Heart left ventricle (tissue), 13 donors: ENCODE measurements around the gene CDH13.

Experiments used
- CTCF ChIP-seq, 12 donors: fragments of 200-600 bp; sonication (generic) in 4 of 12; IDR thresholded peaks; one replicate each; pipeline versions ENCODE4 v1.5.0 to v1.8.0; 2018 to 2022; ENCODE audit warnings: antibody characterized with exemption in 12 of 12, mild to moderate bottlenecking in 5 of 12
- POLR2A ChIP-seq, 2 donors: fragments of 450-650 bp; IDR thresholded peaks; one replicate each; pipeline ENCODE4 v1.6.1; 2017; ENCODE audit warnings: antibody characterized with exemption in 2 of 2, mild to moderate bottlenecking in 2 of 2, moderate library complexity in 2 of 2
- donor health status: ischemic (EF 13 %, LVEDD 7.1; RV severe dilation, severe dysfunction).
- donor health status: DM: no; HTN: yes; CAD: no.
- donor health status: DM: no; HTN: no; CAD: no.
- donor health status: ischemic (EF 25% LVEDD 6.9; RV normal size, moderate dysfunction).
- donor health status: ischemic (EF 25% LVEDD 5.7; RV mildly dilated, moderate dysfunction).
- donor health status: ischemic (EF 35%, LVEDD 5.7; RV mildly dilated, moderate dysfunction).
- donor health status: nonischemic (EF 11% LVEDD 7.7; RV severe dilation, severe dysfunction).
- donor health status: DM: yes; HTN: yes; CAD: no.
- donor health status: PGD.
- donor health status: ischemic (EF 29% LVEDD 5.4; RV normal size, mild dysfunction).
- donor health status: nonischemic (EF 23%, LVEDD 6.1; RV moderate dilation, normal function).

GRCh38 chr16:83455716-83456115 lies 828.9 kb downstream of the CDH13 start:
- TF ChIP-seq CTCF (IDR thresholded peaks at IDR 0.05) (no peak), POLR2A (IDR thresholded peaks at IDR 0.05) (no peak)
